Osteoblast (primary cell): ENCODE data around the gene FNDC8. TPM values are rescaled to one million over a fixed set of nuclear protein-coding genes. Genes with fewer than 3 reads are reported as not detected.
"Not testable (repeated sequence)": the region's sequence is repeated elsewhere in the genome, so short reads cannot be mapped to it uniquely, and the experiment has no call there.

Experiments used
- DNase-seq: peaks from one replicate; pipeline ENCODE4 v3.0.0; 2011; ENCODE audit warnings: low spot score, mixed read lengths; ENCODE audit not compliant: insufficient read length; ENCODE audit errors: missing footprints
- H2AFZ ChIP-seq: 2 replicates; pipeline ENCODE4 v1.6.0; 2011; ENCODE audit warnings: mild to moderate bottlenecking, low read length
- H3K27ac ChIP-seq: 2 replicates; pipeline ENCODE4 v1.5.1; 2011; ENCODE audit warnings: mild to moderate bottlenecking, low read depth, low read length, moderate library complexity
- H3K27me3 ChIP-seq: 2 replicates; pipeline ENCODE4 v1.6.0; 2012; ENCODE audit warnings: mild to moderate bottlenecking, control low read depth, inconsistent platforms, low read length, moderate library complexity; ENCODE audit not compliant: insufficient read depth
- H3K36me3 ChIP-seq: 2 replicates; pipeline ENCODE4 v1.5.1; 2011; ENCODE audit warnings: mild to moderate bottlenecking, low read length, control low read depth, moderate library complexity; ENCODE audit not compliant: insufficient read depth
- H3K4me1 ChIP-seq: 2 replicates; pipeline ENCODE4 v1.5.1; 2011; ENCODE audit warnings: mild to moderate bottlenecking, low read length, control low read depth, moderate library complexity; ENCODE audit not compliant: insufficient read depth
- H3K4me2 ChIP-seq: 2 replicates; pipeline ENCODE4 v1.6.0; 2011; ENCODE audit warnings: mild to moderate bottlenecking, low read length; ENCODE audit not compliant: insufficient read depth
- H3K4me3 ChIP-seq: fragments of 200-600 bp; sonication (generic); 3 replicates; pipeline ENCODE4 v1.5.1; 2012; ENCODE audit warnings: mild to moderate bottlenecking, low read length, inconsistent platforms; ENCODE audit not compliant: insufficient read depth
- H3K79me2 ChIP-seq: 2 replicates; pipeline ENCODE4 v1.6.0; 2012; ENCODE audit warnings: mild to moderate bottlenecking, low read length, control low read depth, inconsistent platforms; ENCODE audit not compliant: insufficient read depth
- H3K9me3 ChIP-seq: 2 replicates; pipeline ENCODE4 v1.5.1; 2011; ENCODE audit warnings: low read depth, low read length, control low read depth
- H4K20me1 ChIP-seq: 2 replicates; pipeline ENCODE4 v1.6.0; 2012; ENCODE audit warnings: mild to moderate bottlenecking, low read length, control low read depth; ENCODE audit not compliant: insufficient read depth
- CTCF ChIP-seq: IDR thresholded peaks from 2 replicates; pipeline ENCODE4 v1.5.1; 2011; ENCODE audit warnings: mild to moderate bottlenecking, low read depth, low read length, moderate library complexity; ENCODE audit errors: extremely low read depth
- small RNA-seq: library from RNA; depleted of rRNA; stranded (forward); fragments of <200 nt; gene quantifications from one replicate; pipeline ENCODE3, GENCODE V24; 2012
- total RNA-seq: library from RNA; depleted of rRNA; stranded (reverse); fragments of >200 nt; gene quantifications from 2 replicates; pipeline ENCODE4 v1.2.3, GENCODE V29; 2012

Gene FNDC8
- total RNA-seq, 1 donor = not detected

DNA sequence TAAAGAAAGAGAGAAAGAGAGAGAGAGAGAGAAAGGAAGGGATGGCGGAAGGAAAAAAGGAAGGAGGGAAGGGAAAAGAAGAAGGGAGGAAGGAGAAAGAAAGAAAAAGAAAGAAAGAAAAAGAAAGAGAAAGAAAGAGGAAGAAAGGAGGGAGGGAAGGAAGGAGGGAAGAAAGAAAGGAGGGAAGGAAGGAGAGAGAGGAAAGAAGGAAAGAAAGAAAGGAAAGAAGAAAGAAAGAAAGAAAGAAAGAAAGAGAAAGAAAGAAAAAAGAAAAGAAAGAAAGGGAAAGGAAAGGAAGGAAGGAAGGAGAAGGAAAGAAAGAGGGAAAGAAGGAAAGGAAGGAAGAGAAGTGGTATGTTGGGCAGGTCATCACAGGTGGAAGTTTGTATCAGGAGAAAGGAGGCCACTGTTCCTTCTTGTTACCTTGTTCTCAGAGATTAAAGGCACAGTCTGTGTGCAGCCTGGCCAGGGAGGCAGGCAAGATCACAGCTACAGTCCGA is 53.5 kb downstream of the FNDC8 start:
- H3K27me3 ChIP-seq = no peaks in the 10 kb centered on the region
- H4K20me1 ChIP-seq = no peaks in the 10 kb centered on the region
- no peaks in the 10 kb centered on the region for H3K36me3 ChIP-seq
- no peak overlapping the region for H3K4me2 ChIP-seq
- H3K79me2 ChIP-seq = no peaks in the 10 kb centered on the region
- no peak overlapping the region for H3K27ac ChIP-seq
- no peak for DNase-seq
- peaks cover 6% of the 10 kb centered on the region for H3K4me1 ChIP-seq
- H2AFZ ChIP-seq = no peak overlapping the region
- no peaks in the 10 kb centered on the region for H3K9me3 ChIP-seq
- no peak overlapping the region for H3K4me3 ChIP-seq
- TF ChIP-seq CTCF = no peak

DNA sequence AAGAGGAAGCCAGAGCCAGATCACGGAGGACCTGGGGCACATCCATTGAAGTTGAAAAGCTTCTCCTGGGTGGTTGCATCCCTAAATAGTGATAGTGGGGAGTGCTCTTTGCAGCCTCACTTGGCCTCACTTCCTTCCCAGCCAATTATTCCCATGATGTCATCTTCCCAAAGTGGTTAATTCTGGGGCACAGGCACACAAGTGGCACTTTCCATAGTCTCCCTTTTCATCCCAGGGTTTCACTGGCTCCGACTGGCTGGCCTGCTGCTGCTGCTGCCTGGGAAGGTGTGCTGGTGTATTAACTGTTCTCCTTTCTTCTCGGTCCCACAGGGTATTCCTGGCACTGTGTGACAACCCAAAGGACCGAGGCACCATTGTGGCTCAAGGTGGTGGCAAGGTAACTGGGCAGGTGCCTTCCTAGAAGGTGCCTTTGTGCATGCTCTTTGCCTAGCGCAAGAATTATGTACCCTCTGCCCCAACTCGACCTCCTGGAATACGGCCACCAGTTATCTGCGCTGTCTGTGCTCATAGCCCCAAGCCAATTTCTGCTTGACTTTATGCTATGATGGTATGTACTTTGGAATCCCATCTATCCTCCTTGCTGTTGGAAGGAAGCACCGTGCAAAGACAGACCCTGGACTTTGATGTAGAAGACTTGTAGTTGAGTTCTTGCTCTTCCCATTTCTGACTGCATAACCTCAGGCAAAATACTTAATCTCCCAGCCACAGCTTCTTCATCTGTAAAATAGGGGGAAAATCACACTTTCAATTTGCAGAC is 54.4 kb downstream of the FNDC8 start:
- no peak overlapping the region for H2AFZ ChIP-seq
- H3K27ac ChIP-seq = no peak overlapping the region
- H3K36me3 ChIP-seq = no peaks in the 10 kb centered on the region
- H3K4me1 ChIP-seq = peaks cover 6% of the 10 kb centered on the region
- H4K20me1 ChIP-seq = no peaks in the 10 kb centered on the region
- no peaks in the 10 kb centered on the region for H3K9me3 ChIP-seq
- H3K4me3 ChIP-seq = no peak overlapping the region
- no peak for TF ChIP-seq CTCF
- no peaks in the 10 kb centered on the region for H3K79me2 ChIP-seq
- DNase-seq = no peak
- H3K4me2 ChIP-seq = no peak overlapping the region
- H3K27me3 ChIP-seq = no peaks in the 10 kb centered on the region

- H3K36me3 ChIP-seq = no peaks in the 10 kb centered on the region
- no peaks in the 10 kb centered on the region for H3K9me3 ChIP-seq
- H3K4me3 ChIP-seq = no peak overlapping the region
- TF ChIP-seq CTCF = no peak
- no peak for DNase-seq
- H3K79me2 ChIP-seq = no peaks in the 10 kb centered on the region
- H3K4me1 ChIP-seq = peaks cover 2% of the 10 kb centered on the region
- H4K20me1 ChIP-seq = no peaks in the 10 kb centered on the region
- no peak overlapping the region for H3K4me2 ChIP-seq
- H2AFZ ChIP-seq = no peak overlapping the region
- no peak overlapping the region for H3K27ac ChIP-seq
- H3K27me3 ChIP-seq = no peaks in the 10 kb centered on the region
Measured at GRCh38 chr17:35176897-35177296, 55.5 kb downstream of the FNDC8 start.

DNA sequence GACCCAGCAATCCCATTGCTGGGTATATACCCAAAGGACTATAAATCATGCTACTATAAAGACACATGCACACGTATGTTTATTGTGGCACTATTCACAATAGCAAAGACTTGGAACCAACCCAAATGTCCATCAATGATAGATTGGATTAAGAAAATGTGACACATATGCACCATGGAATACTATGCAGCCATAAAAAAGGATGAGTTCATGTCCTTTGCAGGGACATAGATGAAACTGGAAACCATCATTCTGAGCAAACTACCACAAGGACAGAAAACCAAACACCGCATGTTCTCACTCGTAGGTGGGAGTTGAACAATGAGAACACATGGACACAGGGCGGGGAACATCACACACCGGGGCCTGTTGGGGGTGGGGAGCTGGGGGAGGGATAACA is 58.0 kb downstream of the FNDC8 start:
- H3K27ac ChIP-seq, H3K4me2 ChIP-seq, H3K4me3 ChIP-seq, DNase-seq, H3K79me2 ChIP-seq, H3K9me3 ChIP-seq, H3K27me3 ChIP-seq, H2AFZ ChIP-seq, H3K4me1 ChIP-seq, H3K36me3 ChIP-seq, H4K20me1 ChIP-seq: not testable (repeated sequence)

Small RNA genes within 50 kb of the gene (small RNA-seq; reads per million reads assigned to genes)
- gene AC004223.1 = not detected
- gene RNU6-840P = not detected

Other genes with a start within 250 kb of the FNDC8 start
- gene CCT6B, start 160.2 kb upstream of the FNDC8 start, total RNA-seq = 5.9 and 6.2 TPM in 2 replicates
- 9.4 and 10.5 TPM in 2 replicates for gene ZNF830, start 160.1 kb upstream of the FNDC8 start, total RNA-seq
- gene LIG3, start 141.1 kb upstream of the FNDC8 start, total RNA-seq = 22.1 and 26.1 TPM in 2 replicates
- gene RFFL, start 57.9 kb upstream of the FNDC8 start, total RNA-seq = 15.2 and 15.6 TPM in 2 replicates
- gene RAD51D, start 1.8 kb upstream of the FNDC8 start, total RNA-seq = 14.8 and 19.7 TPM in 2 replicates
- gene NLE1, start 20.7 kb downstream of the FNDC8 start, total RNA-seq = 13.3 and 15.6 TPM in 2 replicates
- not detected in 2 replicates for gene UNC45B, start 26.2 kb downstream of the FNDC8 start, total RNA-seq
- gene SLC35G3, start 72.8 kb downstream of the FNDC8 start, total RNA-seq = not detected in 2 replicates
- gene SLFN5, start 121.5 kb downstream of the FNDC8 start, total RNA-seq = 184 and 211 TPM in 2 replicates